ENCODE data around the gene CFAP61.

The CFAP61 gene

GRCh38 chr20:20010639-20011500 is 41.5 kb upstream of the CFAP61 start:
- no peak for TF ChIP-seq CTCF (IDR thresholded peaks at IDR 0.05; ENCODE audit: low read depth, low read length)
- DNase-seq: no peak
- H3K27ac ChIP-seq: no peak overlapping the region
- H3K4me3 ChIP-seq (ENCODE audit: low read depth, low read length): no peak overlapping the region
- no peaks in the 10 kb centered on the region for H3K36me3 ChIP-seq
- no peaks in the 10 kb centered on the region for H3K9me3 ChIP-seq (ENCODE audit: severe bottlenecking)
- no peaks in the 10 kb centered on the region for H3K27me3 ChIP-seq (ENCODE audit: insufficient read depth, low read depth, severe bottlenecking)

GRCh38 chr20:20012541-20012940 is 39.8 kb upstream of the CFAP61 start:
- DNase-seq: no peak
- Histone ChIP-seq H3K36me3 (no peaks in the 10 kb centered on the region; the same call in 1 of the 2 replicates), H3K4me3 (ENCODE audit: low read depth, low read length) (no peak overlapping the region), H3K27ac (no peak overlapping the region), H3K27me3 (ENCODE audit: insufficient read depth, low read depth, severe bottlenecking) (no peaks in the 10 kb centered on the region), H3K9me3 (ENCODE audit: severe bottlenecking) (no peaks in the 10 kb centered on the region)
- TF ChIP-seq CTCF (IDR thresholded peaks at IDR 0.05; ENCODE audit: low read depth, low read length): no peak

- DNase-seq: no peak
- Histone ChIP-seq H3K36me3 (peaks cover 10% of the 10 kb centered on the region), H3K4me3 (ENCODE audit: low read depth, low read length) (no peak overlapping the region), H3K27ac (no peak overlapping the region), H3K9me3 (ENCODE audit: severe bottlenecking) (no peaks in the 10 kb centered on the region), H3K27me3 (ENCODE audit: insufficient read depth, low read depth, severe bottlenecking) (no peaks in the 10 kb centered on the region)
- TF ChIP-seq CTCF (IDR thresholded peaks at IDR 0.05; ENCODE audit: low read depth, low read length): no peak
Observed at GRCh38 chr20:20014659-20015058, 37.7 kb upstream of the CFAP61 start.

GRCh38 chr20:20017001-20017843 is 35.1 kb upstream of the CFAP61 start, which contains the start of gene NAA20:
Gene NAA20, plus strand, starts transcription at chr20:20017362. Its CDS starts 35 bp downstream, at chr20:20017397.
- Histone ChIP-seq H3K4me3 (ENCODE audit: low read depth, low read length) (peak within 1 kb of the TSS; percentile 96), H3K9me3 (ENCODE audit: severe bottlenecking) (no peaks in the 10 kb centered on the region), H3K27me3 (ENCODE audit: insufficient read depth, low read depth, severe bottlenecking) (no peaks in the 10 kb centered on the region), H3K36me3 (peaks cover 14% of the 10 kb centered on the region), H3K27ac (peak within 1 kb of the TSS; percentile 84)
- peak; percentile 82 for TF ChIP-seq CTCF (IDR thresholded peaks at IDR 0.05; ENCODE audit: low read depth, low read length)
- peak; percentile 96 for DNase-seq

- Histone ChIP-seq H3K27ac (peak overlapping the region; percentile 84), H3K4me3 (ENCODE audit: low read depth, low read length) (peak overlapping the region; percentile 96), H3K36me3 (peaks cover 17% of the 10 kb centered on the region), H3K9me3 (ENCODE audit: severe bottlenecking) (no peaks in the 10 kb centered on the region), H3K27me3 (ENCODE audit: insufficient read depth, low read depth, severe bottlenecking) (no peaks in the 10 kb centered on the region)
- no peak for TF ChIP-seq CTCF (IDR thresholded peaks at IDR 0.05; ENCODE audit: low read depth, low read length)
- no peak for DNase-seq
Observed at GRCh38 chr20:20017844-20018185, 34.5 kb upstream of the CFAP61 start.
